Stimulated activated CD8-positive, alpha-beta memory T cell treated with anti-CD3 and anti-CD28 coated beads, Interleukin-15, amount 100 ng/mL, for 24 hours (primary cell): ENCODE results near the gene SQOR.

Experiments used
- DNase-seq: peaks from one replicate; pipeline ENCODE4 v3.0.0-alpha.2; 2020; ENCODE audit warnings: low read depth

The SQOR gene

DNA sequence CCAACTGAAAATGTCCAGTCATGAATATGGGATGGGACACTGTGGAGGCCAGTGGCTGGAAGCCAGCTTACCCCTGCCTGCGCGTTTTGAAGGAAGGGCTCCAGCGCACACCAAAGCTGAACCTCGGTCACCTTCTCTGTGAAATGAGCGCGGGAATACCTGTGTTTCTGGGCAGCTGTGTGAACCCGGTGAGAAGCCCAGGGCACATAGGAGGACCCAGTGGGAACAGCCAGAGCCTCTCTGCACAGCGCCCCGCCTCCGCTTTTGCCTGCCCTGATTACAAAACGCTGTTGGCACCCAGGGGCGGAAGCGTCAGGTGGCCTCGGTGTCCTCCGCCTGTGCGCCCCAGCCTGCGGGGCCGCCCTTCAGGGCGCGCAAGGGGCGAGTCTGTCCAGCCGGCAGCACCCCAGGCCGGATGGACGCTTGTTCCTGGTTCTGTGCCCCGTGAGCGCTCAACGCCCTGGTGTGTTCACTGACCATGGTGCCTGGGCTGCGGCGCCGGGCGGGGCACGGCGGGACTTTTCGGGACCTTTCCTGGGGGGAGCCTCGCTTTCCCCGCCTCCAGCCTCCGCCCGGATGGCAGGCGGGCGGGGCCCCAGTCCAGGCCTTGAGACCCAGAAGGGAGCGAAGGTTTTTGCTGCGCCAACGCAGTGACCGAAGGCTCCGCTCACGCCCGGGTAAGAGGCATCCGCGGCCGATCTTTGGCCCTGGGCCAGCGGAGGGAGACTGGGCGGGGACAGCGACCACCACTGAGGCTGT, at the start of gene SQOR:
Gene SQOR, plus strand, starts transcription at position 598 of the 759 bp plus-strand sequence. CDS start 23,895 bp downstream, outside the sequence.
- DNase-seq, result peak; percentile 35

DNA sequence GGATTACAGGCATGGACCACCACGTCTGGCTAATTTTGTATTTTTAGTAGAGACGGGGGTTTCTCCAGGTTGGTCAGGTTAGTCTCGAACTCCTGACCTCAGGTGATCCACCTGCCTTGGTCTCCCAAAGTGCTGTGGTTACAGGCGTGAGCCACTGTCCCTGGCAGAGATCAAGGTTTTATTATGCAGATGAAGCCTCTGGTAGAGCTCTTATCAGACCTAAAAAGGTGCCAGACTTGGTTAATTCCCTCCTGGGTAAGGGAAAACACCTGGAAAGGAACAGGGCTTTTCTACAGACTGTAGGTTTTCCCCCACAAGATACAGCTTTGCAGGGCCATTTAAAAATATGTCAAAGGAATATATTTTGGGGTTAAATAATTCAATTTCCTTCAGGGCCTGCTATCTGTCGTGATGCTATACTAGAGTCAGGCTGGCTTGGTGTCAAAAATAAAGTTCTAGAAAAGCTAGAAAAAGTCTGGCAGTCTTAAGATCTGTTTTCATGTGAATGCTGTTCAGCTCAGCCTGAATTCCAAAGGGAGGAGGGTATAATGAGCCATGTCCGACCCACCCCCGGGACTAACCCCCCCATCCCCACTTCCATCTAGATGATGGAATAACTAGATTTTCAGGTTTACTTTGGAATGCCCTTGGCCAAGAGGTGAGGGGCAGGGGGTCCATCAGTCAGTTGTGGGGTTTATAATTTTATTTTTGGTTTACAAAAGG, 49.6 kb upstream of the SQOR start:
- no peak for DNase-seq

DNA sequence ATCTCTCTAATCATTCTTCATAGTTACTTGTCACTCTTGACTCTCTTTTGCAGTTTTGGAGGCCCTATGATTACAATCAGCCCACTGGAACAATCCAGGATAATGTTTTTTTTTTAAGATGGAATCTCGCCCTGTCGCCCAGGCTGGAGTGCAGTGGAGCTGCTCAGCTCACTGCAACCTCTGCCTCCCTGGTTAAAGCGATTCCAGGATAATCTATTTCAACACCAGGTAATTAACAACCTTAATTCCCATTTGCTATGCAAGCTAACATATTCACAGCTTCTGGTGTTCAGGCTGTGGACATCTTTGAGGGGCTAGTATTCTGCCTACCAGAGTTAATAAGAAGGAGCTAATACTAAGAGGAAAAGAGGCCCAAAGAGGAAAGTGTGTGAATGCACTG, 48.7 kb upstream of the SQOR start:
- no peak for DNase-seq

- no peak for DNase-seq
Observed at GRCh38 chr15:45586601-45587094, 48.2 kb upstream of the SQOR start.

DNA sequence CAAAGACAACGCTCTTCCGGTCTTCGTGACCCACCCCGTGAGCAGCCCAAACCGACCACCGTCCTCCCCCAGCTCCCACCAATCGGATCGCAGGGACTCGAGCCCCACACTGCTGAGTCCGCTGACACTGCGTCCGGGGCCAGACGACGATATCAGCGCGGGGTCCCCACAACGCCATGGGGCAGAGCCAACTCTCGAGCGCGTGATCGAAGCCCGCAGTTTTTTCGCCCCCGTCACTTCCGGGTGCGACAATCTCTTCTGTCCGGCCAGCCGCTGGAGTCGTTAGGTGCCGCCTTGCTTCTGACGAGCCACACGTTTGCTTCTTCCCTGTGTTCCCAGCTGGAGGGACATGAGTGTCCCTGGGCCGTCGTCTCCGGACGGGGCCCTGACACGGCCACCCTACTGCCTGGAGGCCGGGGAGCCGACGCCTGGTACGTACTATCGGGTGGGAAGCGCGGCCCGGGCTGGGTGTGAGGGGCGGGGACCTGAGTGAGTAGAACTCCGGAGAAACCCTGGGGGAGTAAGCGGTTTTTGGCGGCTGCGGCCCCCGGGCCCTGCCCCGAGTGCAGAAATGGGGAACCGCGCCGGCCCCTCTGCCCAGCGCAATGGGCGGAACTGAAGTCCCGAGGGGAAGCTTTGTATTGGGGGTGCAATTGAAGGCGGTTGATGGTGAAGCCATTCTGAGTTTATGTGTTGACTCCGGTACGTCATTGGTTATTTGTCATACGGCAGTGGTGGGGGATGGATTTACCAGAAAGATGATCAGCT, 47.5 kb upstream of the SQOR start, which contains the start of gene BLOC1S6:
Gene BLOC1S6, plus strand, starts transcription at position 285 of the 768 bp plus-strand sequence. Its CDS starts 65 bp downstream, at position 350.
- DNase-seq, result peak; percentile 79

- no peak for DNase-seq
Observed at GRCh38 chr15:45587863-45588170, 47.0 kb upstream of the SQOR start.

DNA sequence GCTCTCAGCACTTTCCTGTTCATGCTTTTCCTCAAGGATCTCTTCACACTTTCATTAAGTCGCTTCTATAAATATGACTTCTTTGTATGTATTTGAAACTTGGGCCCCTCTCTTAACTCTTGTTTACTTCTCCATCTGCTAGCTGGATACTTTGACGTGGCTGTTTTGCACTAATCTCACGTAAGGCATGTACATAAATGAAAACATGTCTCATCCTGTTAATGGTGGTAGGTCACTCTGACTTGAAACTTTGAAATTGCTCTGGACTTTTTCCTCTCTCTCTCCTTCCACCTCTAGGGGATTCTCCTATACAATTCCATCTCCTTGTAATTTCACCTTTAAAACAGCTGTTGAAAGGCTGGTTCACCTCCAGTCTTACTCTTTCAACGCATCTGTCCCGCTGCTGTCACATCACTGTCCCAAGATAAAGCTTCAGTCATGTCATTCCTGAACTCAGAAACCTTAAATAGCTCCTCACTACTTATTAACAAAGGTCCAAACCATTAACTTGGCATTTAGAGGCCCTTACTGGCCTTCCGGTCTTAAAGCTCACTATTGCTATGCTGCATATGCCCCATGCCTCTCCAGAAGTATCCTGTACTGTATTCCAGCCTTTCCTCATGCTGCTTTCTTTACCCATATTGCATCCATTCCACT, 46.5 kb upstream of the SQOR start:
- no peak for DNase-seq

DNA sequence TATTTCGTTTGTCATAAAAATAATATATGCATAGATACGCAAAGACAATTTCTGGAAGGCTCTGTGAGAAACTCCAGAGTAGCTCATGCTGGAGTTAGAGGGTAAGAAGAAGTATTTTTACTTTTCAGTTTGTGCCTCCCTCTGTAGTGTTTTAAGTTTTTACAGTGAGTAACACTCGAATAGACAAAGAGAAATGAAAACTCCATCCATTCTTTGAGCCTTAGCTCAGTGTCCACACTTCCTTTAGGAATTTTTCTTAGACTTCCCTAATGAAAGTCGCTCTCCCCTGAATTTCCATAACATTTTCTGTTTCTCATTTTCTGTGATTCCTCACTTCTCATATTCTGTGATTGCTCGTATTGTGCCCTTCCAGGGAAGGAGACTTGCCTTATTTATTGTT, 45.6 kb upstream of the SQOR start:
- DNase-seq, result no peak

- no peak for DNase-seq
Observed at GRCh38 chr15:45594319-45594718, 40.5 kb upstream of the SQOR start.

DNA sequence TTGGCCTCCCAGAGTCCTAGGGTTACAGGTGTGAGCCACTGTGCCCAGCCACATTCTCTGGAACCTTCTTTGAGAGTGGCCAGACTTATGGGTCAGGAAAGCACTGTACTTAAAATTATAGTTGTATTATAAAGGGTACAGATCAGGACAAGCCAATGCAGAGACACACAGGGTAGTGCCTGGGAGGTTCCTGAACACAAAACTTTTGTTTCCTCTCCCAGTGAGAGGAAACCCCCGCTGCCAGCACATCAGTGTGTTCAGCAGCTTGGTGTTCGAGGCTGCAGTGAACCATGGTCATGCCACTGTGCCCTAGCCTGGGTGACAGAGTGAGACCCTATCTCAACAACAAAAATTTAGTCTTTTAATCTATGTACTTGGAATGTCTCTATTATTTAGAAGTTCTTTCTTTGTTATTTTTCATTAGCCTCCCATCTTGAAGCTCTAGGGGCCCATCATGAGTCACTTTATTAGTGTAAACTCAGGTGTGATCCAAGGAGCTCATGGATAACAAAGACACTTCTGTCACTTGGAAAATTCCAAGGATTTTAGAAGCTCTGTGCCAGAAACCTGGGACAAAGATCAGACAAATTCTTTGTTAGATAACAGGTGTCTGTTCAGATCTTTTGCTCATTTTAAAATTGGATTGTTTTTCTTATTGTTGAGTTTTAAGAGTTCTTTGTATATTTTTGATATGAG, 39.8 kb upstream of the SQOR start:
- DNase-seq, result no peak

- no peak for DNase-seq
Observed at GRCh38 chr15:45603881-45604280, 30.9 kb upstream of the SQOR start.

DNA sequence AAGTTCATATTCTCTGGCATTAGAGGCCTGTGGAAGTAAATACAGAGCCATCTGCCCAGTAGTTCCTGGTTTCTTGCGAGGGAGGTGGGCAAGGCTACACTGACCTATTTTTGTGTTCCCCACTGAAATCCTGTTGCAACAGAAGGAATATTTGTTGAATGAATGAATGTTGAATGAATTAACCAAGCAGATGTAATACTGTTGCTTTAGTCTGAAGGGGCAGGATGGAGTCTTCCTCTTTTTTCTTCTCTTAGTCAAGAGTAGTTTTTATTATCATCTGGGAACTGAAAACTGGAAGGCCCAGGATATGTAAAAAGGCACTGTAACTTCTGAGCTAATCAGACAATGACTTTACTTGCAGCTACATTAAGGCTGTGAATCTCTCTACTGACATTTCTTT, 30.5 kb upstream of the SQOR start:
- no peak for DNase-seq

GRCh38 chr15:45606413-45606812, 28.4 kb upstream of the SQOR start:
- no peak for DNase-seq

DNA sequence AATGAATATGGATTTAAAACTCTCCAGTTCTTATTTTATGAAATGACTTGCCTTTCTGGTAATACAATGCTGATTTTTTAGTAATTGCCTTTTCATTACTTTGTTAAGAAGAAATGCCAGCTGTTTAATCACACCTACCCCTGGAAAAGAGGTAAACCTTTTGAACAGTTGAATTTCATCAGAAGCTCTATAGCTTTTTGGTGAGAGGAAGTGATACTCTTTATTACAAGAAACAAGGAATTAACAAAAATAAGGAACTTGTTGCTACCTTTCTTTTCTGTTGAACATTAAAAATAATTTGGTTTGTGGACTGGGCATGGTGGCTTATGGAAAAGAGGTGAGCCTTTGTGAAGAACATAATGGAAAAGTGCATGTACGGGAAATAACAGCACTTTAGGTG, 28.0 kb upstream of the SQOR start:
- DNase-seq, result no peak

DNA sequence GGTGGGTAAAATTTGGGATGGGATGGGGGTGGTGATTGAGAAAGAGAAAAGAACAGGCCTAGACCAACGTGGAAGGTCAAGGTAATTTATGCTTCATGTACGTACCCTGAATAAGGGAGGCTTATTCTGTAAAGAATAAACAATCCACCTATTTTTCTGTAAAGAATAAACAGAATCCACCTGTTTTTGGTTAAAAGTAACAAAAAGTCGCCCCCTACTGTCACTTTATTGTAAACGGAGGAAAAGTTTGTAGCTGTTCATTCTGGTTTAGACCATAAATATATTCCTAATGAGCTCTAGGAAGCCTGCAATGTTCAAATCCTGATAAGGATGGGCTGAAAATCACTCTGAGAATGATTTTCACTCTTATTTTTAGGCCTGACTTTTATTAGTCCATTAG, 23.5 kb upstream of the SQOR start:
- no peak for DNase-seq

DNA sequence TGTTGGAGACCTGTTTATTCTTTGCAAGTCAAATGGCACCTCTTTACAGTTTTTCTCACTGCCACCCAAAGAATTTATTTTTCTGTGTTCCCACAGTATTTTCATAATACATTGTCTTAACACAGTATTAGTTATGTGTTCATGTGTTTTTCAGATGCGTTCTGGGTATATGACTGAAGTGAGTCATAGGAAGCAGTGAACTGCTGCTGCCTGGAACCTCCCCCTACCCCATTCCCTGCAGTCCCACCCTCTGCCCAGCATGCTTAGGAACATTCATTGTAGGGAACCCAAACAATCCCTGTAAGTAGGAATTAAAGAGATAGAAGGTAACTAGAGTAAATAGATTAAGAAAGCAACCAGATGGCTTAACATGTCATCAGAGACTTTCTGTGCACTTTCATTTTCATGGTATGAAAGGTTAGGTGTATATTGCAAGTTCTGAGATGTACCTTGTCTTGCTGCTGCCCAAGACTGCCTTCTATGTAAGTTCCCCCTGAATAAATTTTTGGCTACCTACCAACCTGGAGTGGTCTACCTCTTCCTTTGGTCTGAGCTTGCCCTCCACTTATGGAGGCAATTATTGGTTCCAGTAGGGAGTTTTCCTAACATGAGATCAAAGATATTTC, 21.9 kb upstream of the SQOR start:
- no peak for DNase-seq

DNA sequence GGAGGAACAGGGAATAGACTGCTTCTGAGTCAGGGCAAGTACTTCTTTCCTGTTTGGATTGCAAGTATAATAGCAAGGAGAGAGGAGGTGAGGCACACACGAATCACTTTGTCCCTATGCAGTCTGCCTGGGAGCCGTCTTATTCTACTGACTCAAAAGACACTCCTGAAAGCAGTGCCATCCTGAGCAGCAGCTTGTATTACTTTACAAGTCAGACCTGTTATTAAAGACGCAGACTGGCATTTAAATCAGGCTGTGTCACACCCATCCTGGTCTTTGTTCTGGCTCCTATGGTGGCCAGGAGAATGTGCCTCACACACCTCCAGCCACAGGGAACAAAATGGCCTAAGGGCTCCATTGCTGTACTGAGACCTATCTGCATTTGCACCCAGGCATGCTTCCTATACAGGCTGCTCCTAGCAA, 17.9 kb upstream of the SQOR start:
- no peak for DNase-seq

- no peak for DNase-seq
Observed at GRCh38 chr15:45618813-45619212, 16.0 kb upstream of the SQOR start.

DNA sequence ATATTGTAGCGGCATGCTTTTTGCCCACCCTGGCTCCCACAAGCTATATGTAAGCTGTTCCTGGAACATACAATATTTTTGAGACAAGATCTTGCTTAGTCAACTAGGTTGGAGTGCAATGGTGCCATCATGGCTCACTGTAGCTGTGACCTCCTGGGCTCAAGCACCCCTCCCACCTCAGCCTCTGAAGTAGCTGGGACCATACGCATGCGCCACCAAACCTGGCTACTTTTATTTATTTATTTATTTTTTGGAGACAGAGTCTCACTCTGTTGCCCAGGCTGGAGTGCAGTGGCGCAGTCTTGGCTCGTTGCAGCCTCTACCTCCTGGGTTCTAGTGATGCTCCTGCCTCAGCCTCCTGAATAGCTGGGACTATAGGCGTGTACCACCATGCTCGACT, 6.7 kb upstream of the SQOR start:
- no peak for DNase-seq

GRCh38 chr15:45630917-45631691, 3.7 kb upstream of the SQOR start:
- no peak for DNase-seq
